HL-60/S4 treated with retinoic acid at 250 ng/mL for 4 days and 3 days (cell line): ENCODE results near the gene MAP3K2.

Experiments used
- in situ Hi-C: fragments of 300-500 bp; cut with MboI; formaldehyde crosslinking; loops from 2 replicates; pipeline ENCODE4 v1.7.0; 2022; ENCODE audit warnings: low sequenced_read_pairs

Gene MAP3K2

DNA sequence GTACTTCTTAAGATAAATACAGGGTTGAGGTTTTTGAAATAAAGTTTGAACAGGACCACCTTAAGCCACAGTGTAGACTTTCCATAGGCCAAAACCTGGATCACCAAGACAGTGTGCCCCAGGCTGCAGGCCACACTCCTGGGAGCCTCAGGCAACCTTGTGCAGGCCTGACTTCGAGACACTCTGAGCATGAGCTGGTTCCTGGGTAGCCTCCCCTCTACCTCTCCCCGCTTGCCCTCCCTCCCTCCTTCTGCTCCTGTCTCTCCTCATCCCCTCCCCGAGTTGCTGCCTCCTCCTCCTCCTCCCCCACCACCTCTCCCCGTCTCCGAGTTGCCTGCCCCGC lies 19.9 kb upstream of the MAP3K2 start:
- in situ Hi-C loops = no loop called here

DNA sequence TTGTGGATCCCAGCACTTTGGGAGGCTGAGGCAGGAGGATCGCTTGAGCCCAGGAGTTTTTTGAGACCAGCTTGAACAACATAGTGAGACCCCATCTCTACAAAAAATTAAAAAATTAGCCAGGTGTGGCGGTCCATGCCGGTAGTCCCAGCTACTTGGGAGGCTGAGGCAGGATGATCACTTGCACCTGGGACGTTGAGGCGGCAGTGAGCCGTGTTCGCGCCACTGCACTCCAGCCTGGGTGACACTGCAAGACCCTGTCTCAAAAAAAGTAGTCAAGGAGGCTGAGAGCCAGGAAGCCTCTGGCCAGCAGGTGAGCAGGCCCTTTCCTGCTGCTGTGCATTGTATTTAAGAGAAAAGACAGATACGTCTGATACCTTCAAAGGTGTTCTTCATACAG lies 19.3 kb upstream of the MAP3K2 start:
- in situ Hi-C loops = no loop called here

DNA sequence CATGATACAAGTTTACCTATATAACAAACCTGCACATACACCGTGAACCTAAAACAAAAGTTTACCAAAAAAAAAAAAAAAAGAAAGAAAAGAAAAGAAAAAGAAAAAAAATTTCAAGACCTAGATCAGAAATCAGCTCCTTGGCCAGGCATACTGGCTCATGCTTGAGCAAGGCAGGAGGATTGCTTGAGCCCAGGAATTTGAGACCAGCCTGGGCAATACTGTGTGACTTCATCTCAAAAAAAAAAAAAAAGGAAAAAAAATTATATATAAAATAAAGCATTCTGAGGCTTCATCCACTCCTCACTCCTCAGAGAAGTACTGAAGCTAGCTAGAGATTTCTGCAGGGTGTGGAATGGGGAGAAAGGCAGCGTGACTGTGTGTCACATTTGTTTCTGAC lies 18.7 kb upstream of the MAP3K2 start:
- in situ Hi-C loops = no loop called here

DNA sequence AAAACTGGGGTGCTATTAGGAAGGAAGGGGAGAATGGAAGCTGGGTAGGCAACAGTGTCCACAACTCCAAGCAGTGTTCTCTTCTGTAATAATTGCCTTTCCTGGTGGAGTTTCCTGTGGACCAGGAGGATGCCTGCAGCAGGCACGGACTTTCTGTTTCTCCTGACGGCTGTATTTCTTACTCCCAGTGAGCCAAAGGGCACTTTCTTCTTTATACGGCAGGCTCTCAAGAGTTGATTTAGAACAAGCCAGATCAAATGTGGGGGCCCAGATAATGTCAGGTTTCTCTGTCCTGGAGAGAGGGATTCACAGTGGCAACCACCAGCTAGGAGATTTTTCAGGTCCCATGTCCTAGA lies 17.5 kb upstream of the MAP3K2 start:
- in situ Hi-C loops = no loop called here

DNA sequence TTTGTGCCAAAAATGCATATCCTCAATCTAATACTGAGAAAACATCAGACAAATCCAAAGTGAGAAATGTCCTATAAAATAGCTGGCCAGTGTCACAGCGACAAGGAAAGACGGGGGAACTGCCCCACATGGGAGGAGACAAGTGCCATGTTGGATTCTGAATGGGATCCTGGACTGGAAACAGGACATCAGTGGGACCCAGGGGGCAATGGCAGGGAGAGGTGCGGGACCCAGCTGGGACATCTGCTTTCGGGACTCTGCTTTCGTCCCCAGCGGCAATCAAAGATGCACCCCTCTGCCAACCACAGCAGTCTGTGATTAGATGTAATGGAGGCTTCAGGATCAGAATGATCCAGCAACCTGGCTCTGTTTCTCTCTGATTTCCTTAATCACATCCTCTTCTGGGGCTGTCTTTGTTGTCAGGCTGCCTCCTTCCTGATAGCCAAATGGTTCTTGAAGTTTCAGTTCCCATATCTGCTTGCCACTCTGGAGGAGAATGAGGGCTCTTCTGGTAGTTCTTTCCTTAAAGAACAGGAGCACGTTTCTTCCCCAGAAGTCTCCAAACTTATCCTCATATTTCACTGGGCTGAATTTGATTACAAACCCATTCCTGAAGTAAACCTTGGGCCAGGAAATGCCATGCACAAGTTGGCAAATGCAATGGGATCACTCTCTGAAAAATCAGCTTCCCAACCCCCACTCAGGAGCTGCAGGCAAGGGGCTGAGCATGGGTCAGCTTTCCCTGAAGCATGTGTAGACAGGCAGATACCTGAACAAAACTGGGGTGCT lies 16.9 kb upstream of the MAP3K2 start:
- in situ Hi-C loops = no loop called here

DNA sequence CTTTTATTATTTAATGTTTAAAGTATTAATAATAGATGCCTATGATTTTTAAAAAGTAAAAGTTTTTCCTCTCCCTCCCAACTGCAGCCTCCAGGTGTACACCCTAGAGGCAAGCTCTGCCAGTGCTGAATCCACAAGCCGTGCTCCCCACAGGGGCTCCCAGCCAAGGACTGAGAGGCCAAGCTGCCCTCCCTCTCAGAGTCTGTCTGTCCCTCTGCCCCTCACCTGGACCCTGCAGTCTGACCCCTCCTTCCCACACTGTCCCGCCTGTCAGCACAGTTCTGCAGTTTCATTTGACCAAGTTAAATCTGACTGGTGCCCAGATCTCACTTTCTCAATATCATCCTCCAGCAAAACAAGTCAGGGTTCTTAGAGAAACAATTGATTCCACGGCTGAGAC lies 15.7 kb upstream of the MAP3K2 start:
- in situ Hi-C loops = no loop called here

DNA sequence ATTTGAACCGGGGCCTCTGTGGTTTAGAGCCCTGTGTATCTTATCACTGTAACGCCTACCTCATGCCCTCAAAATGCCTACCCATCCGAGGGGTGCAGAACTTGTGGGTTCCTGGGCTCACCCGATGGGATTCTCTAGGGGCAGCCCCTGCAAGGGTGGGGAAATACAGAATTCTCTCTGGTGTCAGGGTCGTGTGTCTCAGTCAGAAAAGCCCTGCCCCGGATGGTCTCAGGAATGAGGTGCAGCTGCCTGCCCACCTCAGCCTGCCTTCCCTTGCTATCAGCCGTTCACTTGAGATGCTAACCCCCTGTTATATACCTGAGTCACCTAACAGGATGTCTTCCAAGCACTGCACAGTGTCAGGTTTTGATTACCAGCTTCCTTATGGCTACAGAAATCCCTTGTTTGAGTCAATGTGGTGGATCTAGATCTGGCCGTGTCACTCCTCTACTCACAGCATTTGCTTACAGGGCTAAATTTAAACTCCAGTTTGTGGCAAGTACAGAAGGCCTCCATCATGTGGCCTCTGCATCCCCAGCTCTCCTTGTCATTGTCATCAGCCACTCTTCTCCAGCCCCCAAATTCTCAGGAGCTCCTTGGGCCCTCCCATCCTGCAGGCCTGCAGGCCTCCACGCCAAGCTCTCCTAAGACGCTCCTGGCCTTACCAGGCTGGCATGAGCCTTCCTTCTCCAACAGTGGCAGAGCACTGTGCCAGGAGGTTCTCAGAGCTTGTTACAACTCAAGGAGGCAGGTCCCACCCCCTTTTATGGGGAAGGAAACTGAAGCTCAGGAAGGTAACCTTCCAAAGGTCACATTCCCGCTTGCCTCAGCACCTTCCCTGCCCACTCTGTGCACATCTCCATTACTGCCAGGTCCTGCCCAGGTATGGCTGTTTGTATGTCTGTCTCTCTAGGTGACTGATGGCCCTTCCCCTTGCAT lies 14.3 kb upstream of the MAP3K2 start:
- in situ Hi-C loops = no loop called here

DNA sequence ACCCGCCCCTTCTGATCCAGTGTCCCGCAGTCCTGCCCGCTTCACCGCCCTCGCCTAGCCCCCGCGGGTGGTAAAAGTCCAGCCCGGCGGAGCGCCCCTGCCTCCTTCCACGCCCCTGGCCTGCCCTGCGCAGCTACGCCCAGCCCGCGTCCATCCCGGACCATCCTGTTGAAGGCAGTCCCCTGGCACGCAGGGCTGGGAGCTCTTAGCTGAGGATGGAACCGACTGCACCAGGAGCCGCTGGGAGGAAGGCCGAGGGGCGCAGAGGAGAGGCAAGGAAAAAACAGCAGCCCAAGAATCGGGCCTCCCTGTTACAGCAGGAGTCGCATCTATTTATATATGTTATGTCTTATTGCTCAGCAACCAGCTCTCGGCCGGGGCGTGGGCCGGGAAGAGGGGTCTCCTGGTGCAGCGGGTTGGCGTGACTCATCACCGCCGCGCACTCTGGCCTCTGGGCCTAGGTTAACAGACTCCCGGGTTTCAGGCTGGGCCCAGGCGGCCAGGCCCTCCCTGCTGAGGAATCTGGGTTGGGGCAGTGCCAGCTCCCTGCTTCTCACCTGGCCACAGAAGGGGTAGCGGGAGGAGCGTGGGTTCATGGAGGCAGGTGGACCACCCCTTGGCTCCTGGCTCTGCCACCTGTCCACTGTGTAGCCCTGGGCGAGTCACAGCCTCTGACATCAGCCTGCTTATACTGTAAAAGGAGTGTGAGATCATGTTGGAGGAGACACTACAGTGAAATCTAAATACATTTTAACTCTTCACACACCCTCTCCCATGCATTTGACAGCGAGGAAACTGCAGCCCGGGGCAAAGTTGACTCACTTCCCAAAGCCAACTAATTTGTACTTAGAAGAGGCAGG lies 13.4 kb upstream of the MAP3K2 start:
- in situ Hi-C loops = no loop called here

DNA sequence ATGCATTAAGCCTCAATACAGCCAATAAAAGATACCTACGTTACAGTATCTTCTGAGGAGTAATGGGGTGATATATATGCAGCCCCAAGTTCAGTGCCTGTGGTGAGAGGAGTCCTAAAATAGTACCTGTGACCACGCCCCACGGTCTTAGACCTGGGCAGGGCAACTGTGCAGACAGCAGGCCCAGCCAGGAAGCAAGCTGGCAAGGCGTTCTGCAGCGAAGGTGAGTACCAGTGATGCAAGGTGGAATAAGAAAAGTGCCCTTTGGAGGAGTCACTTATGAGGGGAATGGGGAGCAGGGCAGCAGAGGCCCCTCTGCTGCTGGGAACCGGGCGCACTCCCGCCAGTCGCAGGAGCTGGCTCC lies 12.7 kb upstream of the MAP3K2 start:
- in situ Hi-C loops = no loop called here

DNA sequence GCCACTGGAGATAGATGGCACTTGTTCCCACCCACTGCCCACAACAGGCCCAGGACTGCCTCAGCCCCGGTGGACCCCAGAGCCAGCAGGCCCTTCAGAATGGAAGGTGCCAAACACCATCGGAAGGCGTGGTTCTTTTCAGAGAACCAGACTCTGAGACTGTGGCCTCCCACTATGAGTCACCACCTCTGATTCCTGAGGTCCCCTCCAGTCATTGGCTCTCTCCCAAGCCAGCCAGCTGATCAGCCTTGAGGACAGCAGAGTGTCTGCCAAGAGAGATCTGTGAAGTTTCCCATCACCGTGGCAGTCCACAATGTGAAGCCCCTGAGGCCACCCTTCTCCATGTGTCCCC lies 10.4 kb upstream of the MAP3K2 start:
- in situ Hi-C loops = no loop called here

DNA sequence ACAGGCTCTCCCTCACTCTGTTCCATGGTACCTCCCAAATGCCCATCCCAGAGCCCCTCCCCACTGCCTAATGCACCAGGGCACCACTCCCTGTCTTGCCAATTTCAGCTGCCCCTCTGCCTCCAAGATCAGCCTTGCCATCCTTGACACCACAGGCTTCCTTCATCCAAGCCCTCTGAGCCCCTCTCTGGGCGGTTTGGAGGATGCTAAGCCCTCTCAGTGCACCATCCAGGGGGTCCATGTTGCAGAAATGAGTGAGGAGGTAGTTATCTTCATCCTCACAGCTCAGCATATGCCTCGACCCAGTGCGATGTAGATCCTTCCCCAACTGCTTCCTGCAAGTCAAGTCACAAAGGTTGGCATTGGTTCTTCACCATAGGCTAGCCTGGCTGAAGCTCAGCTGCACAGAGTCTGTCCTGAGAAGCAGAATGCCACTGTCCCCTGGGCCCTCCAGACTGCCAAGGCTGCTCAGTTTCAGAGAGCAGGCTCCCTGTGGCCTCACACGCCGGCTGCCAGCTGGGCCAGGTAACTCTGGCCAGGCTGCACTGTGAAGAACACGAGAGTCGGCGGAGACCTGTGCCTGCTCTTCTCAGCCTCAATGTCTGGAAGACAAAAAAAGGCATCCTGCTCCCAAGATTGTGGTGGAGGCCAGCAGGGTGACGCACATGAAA lies 9.9 kb upstream of the MAP3K2 start:
- in situ Hi-C loops = no loop called here

DNA sequence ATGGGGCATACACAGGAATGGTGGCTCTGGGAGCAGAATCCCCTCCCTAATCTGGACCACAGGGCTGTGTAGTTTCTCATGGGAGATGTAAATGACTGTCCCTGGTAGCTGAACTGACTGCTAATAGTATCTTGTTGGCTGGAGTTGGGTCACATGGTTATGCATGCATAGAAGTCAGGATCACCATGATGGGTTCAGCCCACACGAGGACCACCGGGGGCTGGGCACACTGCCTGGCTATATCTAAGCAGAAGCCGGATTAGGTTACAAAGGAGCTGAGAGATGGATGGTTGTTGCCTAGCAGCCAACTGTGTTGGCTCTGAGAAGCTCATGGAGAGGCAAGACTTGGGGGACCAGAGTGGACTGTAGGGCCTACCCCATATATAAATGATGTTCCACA lies 6.7 kb upstream of the MAP3K2 start:
- in situ Hi-C loops = no loop called here

DNA sequence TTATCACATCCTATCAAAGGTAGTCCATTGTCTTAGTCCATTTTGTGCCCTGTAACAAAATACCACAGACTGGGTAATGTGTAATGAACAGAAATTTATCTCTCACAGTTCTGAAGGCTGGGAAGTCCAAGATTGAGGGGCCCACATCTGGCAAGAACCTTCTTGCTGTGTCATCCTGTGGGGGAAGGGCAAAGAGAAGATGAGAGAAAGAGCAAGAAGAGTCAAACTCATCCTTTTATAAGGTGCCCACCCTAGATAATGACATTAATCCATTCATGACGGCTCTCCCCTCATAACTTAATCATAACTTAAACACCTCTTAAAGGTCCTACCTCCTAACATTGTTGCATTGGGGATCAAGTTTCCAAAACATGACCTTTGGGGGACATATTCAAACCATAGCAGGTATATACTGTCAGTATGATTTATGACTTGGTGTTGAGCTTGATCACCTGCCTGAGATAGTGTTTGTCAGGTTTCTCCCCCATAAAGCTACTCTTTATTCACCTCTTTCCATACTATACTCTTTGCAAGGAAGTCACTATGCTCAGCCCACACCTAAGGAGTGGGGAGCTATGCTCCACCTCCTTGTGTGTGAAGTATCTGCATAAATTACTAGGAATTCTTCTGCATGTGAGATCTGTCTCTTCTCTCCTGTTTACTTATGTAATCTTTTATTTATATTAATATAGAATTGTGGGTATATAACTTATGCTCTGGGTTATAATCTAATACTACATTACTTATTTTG lies 5.2 kb upstream of the MAP3K2 start:
- in situ Hi-C loops = no loop called here

DNA sequence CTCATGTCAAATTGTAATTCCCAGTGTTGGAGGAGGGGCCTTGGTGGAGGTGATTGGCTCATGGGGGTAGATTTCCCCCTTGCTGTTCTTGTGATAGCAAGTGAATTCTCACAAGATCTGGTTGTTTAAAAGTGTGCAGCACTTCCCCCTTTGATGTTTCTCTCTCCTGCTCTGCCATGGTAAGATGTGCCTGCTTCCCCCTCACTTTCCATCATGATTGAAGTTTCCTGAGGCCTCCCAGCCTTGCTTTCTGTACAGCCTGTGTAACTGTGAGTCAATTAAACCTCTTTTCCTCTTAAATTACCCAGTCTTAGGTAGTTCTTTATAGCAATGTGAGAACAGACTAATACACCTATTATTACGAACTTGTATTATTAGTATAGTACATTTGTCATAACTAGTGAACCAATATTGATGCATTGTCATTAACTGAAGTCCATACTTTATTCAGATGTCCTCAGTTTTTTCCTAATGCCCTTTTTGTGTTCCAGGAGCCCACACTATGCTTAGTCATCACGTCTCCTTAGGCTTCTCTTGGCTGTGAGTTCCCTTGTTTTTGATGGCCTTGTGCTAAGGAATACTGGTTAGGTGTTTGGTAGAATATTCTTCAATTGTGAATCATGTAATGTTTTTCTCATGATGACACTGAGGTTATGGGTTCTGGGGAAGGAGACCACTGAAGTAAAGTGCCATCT lies 4.5 kb upstream of the MAP3K2 start:
- in situ Hi-C loops = no loop called here

DNA sequence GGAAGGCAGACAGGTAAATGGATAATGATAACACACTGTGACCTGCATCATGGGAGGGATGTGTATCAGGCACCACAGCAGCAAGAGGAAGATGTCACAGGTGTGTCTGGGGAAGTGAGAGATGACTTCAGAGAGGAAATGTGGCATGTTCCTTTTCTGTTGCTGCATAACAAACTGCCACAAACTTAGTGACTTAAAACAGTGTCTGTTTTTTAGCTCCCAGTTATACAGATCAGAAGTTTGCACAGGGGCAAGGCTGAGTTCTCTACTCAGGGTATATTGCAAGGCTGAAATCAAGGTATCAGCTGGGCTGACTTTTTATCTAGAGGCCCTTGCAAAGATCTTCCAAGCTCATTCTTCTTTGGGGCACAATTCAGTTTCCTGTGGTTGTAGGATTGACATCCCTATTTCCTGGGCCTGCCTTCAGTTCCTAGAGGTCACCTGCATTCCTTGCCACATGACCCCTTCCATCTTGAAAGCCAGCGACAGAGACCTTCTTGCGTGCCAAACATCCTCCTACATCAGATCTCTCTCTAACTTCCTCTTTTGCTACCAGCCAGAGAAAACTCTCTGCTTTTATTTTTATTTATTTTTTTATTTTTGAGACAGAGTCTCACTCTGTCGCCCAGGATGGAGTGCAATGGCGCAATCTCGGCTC lies 2.1 kb upstream of the MAP3K2 start:
- in situ Hi-C loops = no loop called here

DNA sequence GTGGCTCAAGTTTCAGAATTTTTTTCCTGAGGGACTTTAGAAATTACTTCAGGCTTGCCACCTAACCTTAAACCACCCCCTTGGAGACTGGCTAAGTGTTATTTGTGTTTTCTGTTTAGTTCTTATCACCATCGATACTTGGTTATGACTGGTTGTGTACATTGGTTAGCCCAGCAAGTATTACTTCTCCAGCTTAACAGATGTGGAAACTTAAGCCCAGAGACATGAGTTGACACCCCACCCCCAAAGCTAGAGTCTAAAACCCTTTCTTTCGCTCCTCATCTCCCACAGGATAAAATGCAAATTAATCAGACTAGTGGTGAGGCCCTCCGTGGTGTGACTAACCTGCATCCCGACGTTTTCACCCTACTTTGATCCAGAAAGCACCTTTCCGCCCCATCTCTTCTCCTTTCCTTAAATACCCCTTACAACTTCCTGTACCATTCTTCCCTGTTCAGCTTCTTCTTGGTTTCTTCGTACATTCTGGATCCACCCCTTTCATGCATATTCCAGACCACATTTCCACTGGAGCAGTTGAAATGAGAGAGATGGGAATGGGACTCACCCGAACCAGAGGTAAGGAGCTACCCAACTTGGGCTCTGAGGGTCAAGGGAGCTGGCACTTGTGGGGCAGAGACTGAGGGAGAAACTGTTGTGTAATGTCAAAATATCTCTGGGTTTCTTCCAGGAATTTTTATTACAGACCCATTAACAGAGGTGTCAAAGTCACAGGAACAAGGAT lies 819 bp upstream of the MAP3K2 start:
- in situ Hi-C loops = no loop called here

DNA sequence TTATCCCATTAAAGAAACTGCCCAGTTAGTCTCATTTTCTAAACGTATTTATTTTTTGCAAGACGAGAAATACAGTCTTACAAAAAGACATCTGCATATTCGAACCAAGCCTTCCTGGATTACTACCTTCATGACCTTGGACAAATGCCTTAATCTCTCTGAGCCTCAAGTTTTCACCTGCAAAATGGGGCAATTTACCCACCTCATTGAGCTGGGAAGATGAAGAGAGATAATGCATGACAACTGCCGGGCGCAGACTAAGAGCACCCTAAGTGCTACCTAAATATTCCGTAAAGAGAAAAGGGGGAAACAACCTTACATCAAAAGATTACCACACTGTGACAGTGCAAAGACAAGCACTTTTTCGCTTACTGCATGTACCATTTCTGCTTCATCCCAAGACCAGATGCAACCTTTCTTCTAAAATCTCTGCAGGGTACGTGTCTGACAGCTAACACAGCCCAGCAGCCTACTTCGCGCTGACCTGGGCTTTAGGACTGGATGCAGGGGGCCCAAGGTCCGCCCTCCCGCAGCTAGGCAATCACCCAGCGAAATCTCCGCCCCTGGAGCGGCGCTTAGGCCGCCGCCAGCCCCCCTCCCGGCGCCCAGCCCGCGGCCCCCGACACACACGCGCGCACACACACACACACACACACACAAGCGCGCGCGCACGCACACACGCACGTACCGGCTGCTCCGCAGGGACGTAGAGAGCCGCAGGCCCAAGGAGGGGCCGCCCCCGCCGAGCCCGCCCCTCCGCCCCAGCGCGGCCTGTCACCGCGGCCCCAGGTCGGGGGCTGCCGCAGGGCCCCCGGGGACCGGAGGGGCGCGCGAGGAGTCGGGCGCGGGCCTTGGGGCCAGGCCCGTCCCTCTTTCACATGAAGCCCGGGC lies 766 bp downstream of the MAP3K2 start:
- in situ Hi-C loops = no loop called here

DNA sequence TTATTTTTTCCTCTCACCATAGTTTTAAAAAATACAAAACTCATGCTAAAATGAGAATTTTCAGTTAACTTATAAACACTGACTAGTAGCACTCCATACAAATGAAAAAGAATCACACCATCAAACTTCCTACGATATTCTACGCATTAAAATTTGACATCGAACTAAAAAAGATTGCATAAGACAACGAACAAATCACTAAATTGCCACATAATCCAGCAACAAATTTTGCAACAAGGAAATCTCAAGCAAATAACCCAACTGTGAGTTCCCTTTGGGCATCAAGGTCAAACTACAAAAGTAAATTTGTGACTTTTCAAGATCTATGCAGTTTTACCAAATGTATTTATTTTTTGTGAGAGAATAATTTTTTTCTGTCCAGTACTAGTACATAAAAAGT lies 1.5 kb downstream of the MAP3K2 start:
- in situ Hi-C loops = no loop called here
